Peyer's patch (tissue), 4 donors: ENCODE measurements around the gene SERPINB8.

Experiments
- CTCF ChIP-seq, 6 experiments: fragments of 450-650 bp in 4 of 6; fragments of 200-600 bp in 2 of 6; sonication (generic) in 1 of 6; IDR thresholded peaks; one replicate each; pipeline ENCODE4 v1.5.1; 2017 to 2019; ENCODE audit warnings: antibody characterized with exemption in 6 of 6, mild to moderate bottlenecking in 3 of 6, moderate library complexity in 1 of 6
- POLR2A ChIP-seq, 2 donors: fragments of 450-650 bp; IDR thresholded peaks; one replicate each; pipeline ENCODE4 v1.5.1; 2017; ENCODE audit warnings: antibody characterized with exemption in 2 of 2, mild to moderate bottlenecking in 2 of 2, moderate library complexity in 2 of 2

- no peak for TF ChIP-seq CTCF (IDR thresholded peaks at IDR 0.05)
- no peak for TF ChIP-seq POLR2A (IDR thresholded peaks at IDR 0.05)
Measured at GRCh38 chr18:63970809-63971205, 926 bp downstream of the SERPINB8 start.
